HT-29 (cell line): ENCODE data around the gene TAF8. TPM values are rescaled to one million over a fixed set of nuclear protein-coding genes. Genes with fewer than 3 reads are reported as not detected.
A peak's percentile ranks its signal among the peaks of the same experiment; 100 is the strongest.

Experiments
- DNase-seq: peaks from one replicate; pipeline ENCODE4 v3.0.0-alpha.2; 2015; ENCODE audit warnings: low spot score
- total RNA-seq: library from RNA; depleted of rRNA; stranded (reverse); fragments of >200 nt; shearing (Covaris generic); gene quantifications from 2 replicates; pipeline ENCODE4 v1.2.3, GENCODE V29; 2014

TAF8 gene
- total RNA-seq, 1 experiment from 2014 or later: 22.8 TPM

DNA sequence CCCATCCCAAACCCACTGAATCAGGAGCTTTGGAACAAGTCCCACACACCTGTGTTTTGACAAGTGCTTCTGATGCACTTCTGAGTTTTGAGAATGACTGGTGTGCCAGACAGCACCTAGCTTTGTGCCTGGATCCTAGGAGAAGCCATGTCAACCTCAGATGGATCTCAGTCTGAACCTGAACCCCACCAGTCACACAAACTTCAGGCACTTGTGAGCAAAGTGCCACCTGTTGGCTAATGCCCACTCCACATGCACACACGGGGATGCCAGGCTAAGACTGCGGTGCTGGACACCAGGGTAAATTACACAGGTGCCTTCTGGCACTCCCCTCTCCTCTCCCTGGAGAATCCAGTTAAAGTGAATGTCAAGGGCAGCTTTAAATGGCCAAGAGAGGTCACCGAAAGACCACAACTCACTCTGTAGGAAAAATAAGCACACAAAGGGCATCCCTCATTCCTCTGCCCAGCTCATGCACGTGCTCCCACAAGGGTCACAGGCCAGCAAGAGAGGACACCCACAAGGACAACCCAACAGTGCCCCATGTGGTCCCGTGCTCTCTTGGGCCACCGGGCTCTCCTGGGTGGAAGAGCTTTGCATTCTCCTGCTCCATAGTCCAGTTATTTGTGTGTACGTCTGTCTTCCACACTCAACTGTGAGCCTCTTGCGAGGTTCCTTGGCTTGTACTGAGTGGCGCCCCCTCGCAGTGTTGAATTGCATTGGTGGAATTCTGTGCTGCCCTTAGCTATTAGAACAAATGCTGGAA lies 45.6 kb downstream of the TAF8 start:
- no peak for DNase-seq

DNA sequence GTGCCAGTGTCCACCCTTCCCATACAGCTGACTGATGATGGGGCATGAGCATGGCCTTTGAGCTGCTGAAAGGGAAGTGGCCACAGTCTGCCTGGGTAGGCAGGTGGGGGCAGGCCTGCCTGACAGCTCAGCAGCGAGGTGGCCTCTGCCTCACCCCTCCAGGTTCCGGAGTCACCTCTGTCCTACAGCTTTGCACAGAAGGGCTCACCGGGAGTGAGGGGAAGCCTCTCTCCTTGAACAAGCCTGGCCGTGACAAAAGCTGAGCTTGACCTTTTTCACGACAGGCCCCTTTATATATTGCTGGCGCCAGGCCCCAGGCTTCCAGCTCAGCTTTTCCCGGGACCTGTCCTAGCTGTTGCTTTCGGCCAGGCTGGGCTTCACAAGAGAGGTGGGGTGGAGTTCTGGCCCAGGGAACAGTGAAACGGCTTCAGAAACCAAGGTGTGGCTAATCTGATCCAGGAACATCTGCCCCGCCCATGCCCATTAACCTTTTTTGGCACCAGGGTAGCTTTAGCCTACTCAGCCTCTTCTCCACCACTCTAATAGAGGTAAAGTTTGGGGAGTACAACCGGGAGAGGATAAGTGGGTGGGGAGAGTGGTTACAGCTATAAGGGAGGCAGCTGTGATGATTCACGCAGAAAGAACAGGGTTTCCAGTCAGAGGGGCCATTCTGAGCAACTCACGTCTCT lies 49.2 kb downstream of the TAF8 start:
- DNase-seq: peak; percentile 84

DNA sequence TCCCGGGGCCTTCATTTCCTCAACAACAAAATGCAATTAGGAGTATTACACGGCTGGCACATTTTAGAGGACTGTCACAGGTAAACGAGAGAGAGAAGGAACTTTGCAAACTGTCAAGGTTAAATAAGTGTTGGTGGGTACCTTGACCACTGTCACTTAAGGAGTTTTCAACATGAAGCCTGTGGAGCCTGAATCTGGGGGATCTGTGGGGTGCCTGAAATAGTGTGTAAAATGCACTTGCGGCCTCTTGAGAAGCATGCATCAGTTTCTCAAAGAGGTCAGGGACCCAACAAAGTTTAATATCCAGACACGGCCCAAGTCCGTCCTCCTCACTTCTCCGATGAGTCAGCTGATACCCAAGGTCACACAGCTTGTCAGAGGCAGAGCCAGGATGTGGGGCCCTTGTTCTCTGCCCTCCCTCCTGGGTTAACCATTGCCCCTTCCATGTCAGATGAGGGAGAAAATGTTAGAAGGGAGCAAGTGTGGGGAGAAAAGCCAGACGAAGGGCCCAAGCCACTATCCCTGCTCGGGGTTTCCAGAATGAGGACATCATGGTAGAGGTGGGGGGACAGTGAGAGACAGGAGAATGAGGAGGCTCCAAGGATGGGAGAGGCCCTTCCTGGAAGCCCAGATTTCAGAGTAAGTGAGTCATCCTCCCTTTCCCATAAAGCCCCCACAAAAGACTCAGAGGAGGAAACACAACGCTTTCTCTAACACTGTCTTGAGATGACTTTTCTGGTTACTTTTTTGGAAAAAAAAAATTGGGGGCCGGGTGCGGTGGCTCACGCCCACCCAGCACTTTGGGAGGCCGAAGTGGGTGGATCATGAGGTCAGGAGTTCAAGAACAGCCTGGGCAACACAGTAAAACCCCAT lies 49.9 kb downstream of the TAF8 start:
- peak; percentile 55 for DNase-seq

DNA sequence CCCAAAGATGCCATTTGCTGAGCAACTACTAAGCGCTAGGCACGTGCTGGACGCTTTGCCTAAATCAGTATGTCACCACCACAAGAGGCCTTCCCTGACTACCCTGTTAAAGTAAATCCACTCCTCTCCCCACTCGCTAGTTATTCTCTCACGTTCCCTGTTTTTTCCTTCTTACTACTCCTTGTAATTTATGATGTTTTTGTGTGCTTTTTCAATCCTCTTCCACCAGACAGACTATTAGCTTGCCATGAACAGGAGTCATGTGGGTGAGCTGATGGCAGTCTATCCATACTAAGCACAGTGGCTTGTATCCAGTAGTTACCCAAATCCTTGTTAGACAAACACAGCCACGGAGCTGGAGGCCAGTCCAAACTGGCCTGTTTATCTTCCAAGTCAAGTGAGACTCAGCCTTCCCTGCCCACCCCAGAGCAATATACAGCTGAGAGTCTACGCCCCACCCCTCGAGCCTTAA lies 50.9 kb downstream of the TAF8 start:
- peak; percentile 63 for DNase-seq

DNA sequence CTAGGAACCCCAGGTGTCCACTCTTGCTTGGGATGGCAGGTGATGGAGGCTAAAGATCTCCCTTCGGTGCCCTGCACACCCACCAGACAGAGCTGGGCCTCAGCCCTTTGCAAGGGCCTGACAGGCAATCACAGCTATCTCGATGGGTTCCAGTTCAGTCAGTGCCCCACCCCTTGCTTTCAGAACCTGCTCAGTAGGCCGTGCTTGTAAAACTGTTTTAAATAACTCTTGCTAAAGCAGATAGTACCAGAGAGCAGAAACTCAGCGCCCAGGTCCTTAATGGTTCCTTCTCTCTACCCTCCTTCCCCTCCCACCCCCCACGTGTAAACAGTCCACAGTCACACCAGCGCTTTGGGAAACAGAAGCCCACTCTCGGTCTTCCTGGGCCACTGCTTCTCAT lies 52.9 kb downstream of the TAF8 start:
- DNase-seq: no peak

DNA sequence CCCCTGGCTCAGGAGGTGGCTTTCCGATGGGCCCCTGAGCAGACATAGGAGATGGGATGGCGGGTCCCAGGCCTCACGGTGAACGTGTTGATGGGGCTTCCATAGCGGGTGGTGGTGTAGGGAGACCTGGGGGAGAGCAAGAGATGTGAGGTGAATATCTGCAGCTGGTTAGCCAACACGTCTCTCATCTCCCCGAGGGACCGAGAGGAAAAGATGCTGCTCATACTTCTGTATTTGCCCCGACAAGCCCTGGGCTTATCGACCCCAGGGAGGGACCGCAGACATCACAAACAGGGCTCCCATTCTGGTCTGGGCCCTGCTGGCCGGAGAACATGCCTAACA lies 53.4 kb downstream of the TAF8 start:
- DNase-seq: no peak

DNA sequence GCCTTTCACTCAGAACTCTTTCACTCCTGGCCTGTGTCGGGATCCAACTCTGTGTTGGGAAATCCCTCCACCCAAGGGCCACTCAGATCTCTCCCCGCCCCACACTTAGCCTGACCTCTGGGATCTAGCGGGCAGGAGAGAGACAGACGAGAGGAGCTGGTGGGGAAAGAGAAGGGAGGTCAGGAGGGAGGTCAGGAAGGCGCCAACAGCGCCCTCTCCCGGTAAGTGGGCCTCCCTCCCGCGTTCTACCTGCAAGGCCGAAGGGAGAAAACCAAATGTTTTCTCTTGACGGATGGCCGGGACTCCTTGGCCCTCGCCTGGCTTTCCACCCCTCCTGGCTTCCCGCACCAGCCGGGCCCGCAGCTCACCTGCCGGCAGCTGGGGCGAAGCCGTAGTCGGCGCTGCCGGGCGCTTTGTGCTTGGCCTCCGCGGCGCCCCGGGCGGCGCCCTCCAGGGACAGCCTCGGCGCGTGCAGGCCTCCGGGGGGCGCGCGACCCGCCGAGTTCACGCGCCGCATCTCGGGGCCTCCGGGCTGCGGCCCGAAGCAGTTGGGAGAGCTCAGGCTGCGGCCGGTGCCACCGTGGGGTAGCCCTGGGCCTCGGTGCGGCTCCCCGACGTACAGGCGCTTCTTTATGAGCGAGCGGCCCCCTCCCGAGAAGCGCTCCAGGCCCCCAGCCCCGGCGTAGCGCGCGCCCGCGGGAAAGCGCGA lies 53.9 kb downstream of the TAF8 start:
- no peak for DNase-seq

DNA sequence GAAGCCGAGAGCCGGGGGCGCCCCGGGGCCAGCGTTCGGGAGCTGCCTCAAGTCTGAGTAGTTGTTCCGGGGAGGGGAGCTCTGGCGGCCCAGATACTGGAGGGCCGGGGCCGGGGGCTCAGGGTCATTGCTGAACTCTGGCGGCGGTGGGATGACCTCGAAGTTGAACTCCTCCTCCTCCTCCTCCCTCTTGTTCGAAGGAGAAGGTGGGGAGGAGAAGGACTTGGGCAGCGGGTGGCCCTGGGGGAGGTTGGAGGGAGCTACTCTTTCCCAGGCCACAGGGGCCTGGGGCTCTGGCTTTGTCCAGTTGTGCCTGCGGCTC lies 54.4 kb downstream of the TAF8 start:
- no peak for DNase-seq

DNA sequence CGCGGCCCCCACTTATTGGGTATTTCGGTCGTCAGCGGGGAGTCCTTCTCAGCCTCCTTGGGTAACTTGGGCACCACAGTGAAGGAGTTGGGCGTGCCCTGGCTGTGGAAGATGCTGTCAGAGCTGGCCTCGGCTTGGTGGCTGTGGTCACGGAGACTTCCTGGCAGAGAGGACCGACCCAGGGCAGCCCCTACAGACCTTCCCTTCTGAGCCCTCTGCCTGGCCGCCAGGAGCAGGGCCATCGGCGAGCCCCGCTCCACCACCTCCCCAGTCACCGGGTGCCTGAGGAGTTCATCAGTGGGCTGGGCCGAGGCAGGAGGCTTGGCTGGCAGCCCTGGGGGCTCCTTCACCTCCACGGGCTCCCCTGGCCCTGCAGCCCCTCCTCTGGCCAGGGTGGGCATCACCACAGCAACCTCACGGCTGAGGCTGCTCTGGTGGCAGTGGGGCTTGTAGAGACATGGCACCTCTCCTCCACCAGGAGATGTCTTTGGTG lies 54.9 kb downstream of the TAF8 start:
- no peak for DNase-seq

DNA sequence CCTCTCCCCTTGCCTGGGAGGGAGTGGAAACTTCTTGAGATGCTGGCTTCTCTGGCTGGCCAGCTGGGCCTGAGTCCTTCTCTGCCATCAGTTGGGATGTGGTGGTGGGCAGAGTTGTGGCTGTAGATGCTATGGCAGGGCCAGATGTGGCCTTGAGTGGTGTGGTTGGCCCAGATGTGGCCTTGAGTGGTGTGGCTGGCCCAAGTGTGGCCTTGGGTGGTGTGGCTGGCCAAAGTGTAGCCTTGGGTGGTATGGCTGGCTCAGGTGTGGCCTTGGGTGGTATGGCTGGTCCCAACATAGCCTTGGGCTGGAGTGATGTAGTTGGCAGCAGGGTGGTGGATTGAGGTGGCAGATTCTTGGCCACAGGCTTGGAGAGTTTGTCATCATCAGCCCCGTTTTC lies 55.4 kb downstream of the TAF8 start:
- DNase-seq: no peak

DNA sequence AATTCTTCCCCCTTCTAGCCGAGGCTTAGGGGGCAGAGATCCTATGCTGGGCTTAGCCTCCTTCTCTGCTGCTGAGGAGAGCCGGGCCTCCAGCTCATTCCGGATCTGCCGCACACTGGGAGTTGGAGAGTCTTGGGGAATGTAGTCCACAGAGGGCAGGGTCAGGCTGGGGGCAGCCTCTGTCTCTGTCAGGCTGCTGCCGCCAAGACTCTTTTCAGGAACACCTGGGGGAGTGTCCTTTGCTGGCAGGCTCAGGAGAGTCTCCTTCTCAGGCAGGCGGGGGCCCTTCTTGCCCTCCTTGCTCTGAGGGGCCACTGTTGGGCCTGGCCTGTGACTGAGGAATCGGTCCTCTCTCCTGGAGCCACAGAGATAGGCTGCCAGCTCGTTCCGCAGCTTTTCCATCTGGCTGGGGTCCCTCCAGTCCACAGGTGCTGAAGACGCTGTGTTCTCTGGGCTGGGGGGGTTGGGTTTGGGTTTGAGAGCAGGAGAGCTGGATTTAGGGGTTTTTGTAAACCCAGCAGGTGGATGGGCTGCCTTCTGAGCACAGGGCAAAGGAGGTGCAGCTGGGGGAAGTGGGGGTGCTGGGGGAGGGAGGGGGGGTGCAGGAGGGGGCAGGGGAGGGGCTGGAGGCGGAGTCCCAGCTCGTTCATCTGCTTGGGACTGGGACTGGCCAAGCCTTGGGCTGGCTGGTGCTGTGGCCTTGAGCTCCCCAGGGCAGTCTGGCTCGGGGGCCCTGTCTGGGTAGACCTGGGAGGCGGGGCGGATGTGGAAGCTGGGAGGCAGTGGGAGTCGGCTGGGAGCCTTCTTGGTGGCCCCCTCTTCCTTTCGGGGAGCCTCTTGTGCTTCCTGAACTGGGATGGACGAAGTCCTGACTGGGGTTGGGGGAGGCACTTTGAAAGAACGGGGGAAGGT lies 56.0 kb downstream of the TAF8 start:
- no peak for DNase-seq

DNA sequence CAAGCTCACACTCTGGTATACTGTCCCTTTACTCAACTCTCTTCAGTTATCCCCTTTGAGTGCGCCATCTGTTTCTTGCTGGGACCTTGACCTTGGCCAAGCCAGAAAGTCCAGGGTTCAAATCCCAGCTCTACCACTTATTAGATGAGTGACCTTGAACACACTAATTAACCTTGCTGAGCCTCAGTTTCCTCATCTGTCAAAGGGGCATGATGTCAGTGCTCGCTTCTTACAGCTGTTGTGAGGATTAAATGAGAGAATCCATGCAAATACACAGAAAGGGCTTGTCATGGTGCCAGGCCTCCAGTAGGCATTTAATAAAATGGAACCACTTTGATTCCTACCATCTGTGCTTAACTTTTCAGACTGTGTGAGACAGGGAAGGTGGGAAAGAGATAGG lies 57.7 kb downstream of the TAF8 start:
- DNase-seq: no peak

DNA sequence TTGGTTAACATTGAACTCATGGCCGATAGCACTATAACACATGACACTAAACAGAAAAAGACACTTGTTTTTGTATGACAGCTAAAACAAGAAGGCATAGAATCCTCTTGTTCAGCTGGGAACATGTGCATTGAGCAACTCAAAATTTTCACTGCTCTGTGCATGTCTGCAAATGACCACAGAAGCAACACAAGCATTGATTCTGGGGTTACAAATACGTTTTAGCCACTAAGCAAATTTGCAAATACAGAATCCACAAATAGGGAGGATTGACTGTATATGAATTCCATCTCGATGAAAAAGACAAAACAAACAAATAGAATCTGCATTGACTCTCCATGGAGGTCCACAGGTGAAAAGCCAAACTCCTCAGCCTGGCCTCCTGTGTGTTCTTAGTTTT lies 60.4 kb downstream of the TAF8 start:
- no peak for DNase-seq

DNA sequence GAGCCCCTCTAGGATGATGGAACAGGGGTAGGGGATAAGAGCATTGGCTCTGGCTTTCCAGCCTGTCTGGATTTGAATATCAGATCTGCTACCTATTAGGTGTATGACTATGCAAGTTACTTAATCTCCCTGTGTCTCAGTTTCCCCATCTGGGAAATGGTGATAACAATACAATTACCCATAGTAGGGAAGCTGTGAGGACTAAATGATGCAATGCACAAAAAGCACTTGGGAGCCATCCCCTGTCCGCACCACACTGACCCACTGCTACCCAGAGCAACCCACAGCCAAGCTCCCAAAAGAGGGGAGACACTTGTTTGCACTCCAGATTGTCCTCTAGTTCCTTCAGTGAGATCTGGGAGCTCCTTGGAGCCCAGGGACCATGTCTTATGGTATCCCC lies 62.0 kb downstream of the TAF8 start:
- no peak for DNase-seq

DNA sequence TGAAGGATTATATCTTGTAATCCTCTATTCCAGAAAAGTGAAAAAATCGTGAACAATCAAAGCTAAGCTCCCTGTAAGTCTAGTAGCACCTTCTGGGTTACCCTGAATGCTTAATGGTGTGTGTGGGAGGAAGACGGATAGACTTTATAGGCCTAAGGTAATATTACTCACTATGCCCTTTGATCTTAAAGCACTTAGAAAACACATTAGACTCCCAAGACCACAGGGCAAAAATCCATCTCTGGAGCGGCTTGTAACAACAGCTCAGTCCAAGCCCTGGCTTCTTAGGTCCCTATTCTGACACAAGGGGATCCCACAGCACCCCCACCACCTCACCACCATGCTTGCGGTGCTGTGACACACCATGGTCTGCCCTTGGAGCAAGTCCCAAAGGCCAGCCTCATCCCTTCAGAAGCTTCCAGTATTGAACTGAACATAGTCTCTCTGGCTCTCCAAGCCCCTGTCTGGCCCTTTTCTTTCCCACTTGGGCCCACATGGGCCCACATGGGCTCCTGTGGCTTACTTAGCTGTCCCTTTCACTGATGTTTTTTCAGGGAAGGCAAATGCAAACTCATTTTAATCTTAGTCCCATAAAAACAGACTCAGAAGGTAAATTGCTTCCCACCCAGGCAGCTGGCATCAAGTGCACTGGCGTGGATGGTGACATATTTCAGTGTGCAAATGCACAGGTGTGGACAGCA lies 63.8 kb downstream of the TAF8 start:
- DNase-seq: peak; percentile 81

DNA sequence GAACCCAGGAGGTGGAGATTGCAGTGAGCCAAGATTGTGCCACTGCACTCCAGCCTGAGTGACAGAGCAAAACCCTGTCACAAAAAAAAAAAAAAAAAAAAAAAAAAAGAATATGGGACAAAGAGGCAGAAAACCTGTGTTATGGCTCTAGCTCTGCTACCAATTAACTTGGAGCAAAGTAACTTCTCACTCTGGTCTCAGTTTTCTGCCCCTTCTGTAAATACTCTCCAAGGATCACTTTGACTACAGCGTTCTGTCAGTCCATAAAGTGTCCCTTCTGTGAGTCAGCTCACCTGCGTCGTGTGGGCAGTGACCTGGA lies 67.5 kb downstream of the TAF8 start:
- DNase-seq: no peak

DNA sequence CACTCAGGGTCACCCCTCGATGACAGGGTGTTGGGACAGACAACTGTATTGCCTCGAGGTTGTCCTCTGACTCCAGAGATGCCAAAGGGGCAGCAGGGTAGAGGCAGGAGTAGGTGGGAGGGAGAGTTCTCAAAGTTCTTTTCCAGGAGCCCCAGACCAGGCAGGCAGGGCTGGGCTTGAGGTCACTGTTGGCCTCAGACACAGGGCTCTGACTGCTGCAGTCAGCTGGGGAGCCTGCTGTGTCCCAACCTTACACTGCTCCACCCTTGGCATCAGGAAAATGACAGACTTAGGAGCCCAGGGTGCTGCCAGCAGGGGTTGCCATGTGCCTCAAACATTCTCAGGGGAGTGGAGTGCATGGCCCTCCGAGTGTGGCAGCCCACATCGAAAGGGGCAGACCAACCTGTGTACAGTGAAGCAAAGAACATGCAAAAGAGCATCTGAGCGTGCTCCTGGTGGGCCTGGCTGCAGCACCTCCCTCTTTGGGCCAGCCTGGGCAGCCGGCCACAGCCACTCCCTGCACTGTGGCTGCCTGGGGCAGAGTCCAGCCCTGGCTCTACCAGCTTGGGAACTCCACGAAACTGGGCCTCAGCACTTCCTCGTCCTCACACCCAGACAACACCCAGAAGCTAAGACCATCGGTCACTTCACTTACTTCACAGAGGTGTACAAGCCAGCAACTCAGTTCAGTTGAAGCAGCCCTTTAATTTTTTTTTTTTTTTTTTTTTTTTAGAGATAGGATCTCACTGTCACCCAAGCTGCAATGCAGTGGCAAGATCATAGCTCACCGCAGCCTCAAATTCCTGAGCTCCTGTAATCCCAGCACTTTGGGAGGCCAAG lies 68.1 kb downstream of the TAF8 start:
- DNase-seq: peak; percentile 94

DNA sequence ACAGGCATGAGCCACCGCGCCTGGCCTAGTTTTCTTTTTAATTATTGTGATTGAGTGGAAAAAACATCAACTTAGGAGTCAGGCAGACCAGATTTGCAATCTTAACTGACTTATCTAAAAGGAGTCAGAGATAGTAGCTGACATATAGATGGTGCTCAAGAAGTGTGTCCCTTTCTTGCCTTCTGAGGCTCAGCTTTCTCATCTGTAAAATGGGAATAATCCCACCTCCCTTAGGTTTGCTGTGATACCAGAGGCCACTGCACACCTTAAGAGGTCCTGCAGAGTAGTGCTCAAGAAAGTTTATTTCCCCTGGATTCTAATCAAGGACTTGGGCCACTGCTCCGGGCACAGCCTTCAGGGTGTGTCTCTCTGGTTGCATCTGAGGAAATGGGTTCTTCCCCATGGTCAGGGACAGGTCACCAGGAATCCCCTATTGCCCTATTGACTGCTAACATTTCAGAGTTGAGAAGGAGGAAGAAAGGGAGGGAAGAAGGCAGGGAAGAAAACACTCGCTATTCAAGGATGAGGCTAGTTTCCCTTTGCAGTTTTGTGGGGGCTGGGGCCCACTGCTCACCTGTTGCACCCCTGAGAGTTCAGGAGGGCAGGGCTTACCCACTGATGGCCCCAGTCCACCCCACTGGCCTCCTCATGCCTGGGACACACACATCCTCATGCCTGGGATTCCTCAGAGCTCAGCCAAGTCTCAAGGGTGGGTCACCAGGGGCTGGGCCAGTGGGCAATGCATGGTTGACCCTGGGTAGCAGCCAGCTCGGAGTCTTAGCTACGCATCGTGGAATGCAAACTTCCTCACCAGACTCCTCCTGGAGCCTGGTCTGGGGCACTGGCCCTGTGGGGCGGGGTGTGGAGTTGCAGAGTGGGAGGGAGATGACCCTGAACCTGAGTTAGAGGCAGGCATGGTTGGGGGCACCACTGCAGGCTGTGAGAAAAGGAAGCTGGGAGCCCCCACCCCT lies 70.9 kb downstream of the TAF8 start:
- peak; percentile 76 for DNase-seq
